Endothelial cell of umbilical vein (primary cell): ENCODE measurements around the gene LPA. TPM values are rescaled to one million over a fixed set of nuclear protein-coding genes. Genes with fewer than 3 reads are reported as not detected.

Experiments used
- BruUV-seq: library from RNA; stranded (reverse); fragments of 400-500 nt; replicated peaks from 2 replicates; lab custom pipeline; 2021; lab: Mats Ljungman, UMichigan
- CTCF ChIA-PET: fragments of 300-600, 350-600 bp; sonication (Branson Sonifier 250); formaldehyde crosslinking; loops from one replicate; lab custom pipeline; 2021; ENCODE audit warnings: antibody characterized with exemption, inconsistent platforms; lab: Charles Lee
- POLR2A ChIA-PET: fragments of 300-600, 350-600 bp; sonication (Branson Sonifier 250); formaldehyde crosslinking; loops from one replicate; lab custom pipeline; 2021; ENCODE audit warnings: antibody characterized with exemption, inconsistent platforms; lab: Charles Lee
- DNase-seq: peaks from one replicate; pipeline ENCODE4 v3.0.0-alpha.2; 2011; ENCODE audit warnings: low read depth, low spot score
- FAIRE-seq: peaks from 2 replicates; lab custom pipeline; 2011; peaks lifted over from hg19 to GRCh38; lab: Jason Lieb, UNC
- H2AFZ ChIP-seq: 2 replicates; pipeline ENCODE4 v1.6.0; 2012; ENCODE audit warnings: low read depth, low read length, control low read depth, inconsistent platforms
- H3K27ac ChIP-seq: 2 replicates; pipeline ENCODE4 v1.5.1; 2011; ENCODE audit warnings: low read depth, mild to moderate bottlenecking, control low read depth, low read length, moderate library complexity; ENCODE audit not compliant: insufficient read depth
- H3K27me3 ChIP-seq, 2 experiments: 2 replicates each; pipeline versions ENCODE4 v1.6.0 to v1.6.1; 2011; ENCODE audit warnings: low read length in 2 of 2, mixed read lengths in 1 of 2; ENCODE audit not compliant: control insufficient read depth in 2 of 2, insufficient read depth in 2 of 2
- H3K36me3 ChIP-seq, 2 experiments: 2 replicates in 1 of 2; 3 replicates in 1 of 2; pipeline ENCODE4 v1.5.1; 2011; ENCODE audit warnings: low read length in 2 of 2, mild to moderate bottlenecking in 1 of 2, moderate library complexity in 1 of 2; ENCODE audit not compliant: control insufficient read depth in 2 of 2, insufficient read depth in 2 of 2; ENCODE audit errors: extremely low read depth in 1 of 2
- H3K4me1 ChIP-seq: 3 replicates; pipeline ENCODE4 v1.5.1; 2011; ENCODE audit warnings: mild to moderate bottlenecking, low read length; ENCODE audit not compliant: control insufficient read depth, insufficient read depth; ENCODE audit errors: extremely low read depth
- H3K4me2 ChIP-seq: 2 replicates; pipeline ENCODE4 v1.6.1; 2011; ENCODE audit warnings: low read length, control low read depth, mixed read lengths; ENCODE audit not compliant: insufficient read depth
- H3K4me3 ChIP-seq, 3 experiments: fragments of 200-600 bp in 1 of 3; sonication (generic), shearing (Covaris generic) in 1 of 3; replicated peaks in 1 of 3; 2 replicates each; pipeline ENCODE4 v1.5.1; 2011 to 2016; ENCODE audit warnings: control low read depth in 3 of 3, low read length in 3 of 3, mild to moderate bottlenecking in 2 of 3, inconsistent platforms in 1 of 3, low read depth in 1 of 3, moderate library complexity in 1 of 3; ENCODE audit not compliant: insufficient read depth in 1 of 3
- H3K79me2 ChIP-seq: 2 replicates; pipeline ENCODE4 v1.6.0; 2012; ENCODE audit warnings: low read length, inconsistent platforms; ENCODE audit not compliant: control insufficient read depth, insufficient read depth
- H3K9ac ChIP-seq: replicated peaks from 2 replicates; pipeline ENCODE3; 2011; ENCODE audit warnings: low read length, control low read depth; ENCODE audit not compliant: insufficient read depth; ENCODE audit errors: extremely low read depth
- H3K9me1 ChIP-seq: replicated peaks from 3 replicates; pipeline ENCODE4 v1.6.0; 2011; ENCODE audit warnings: mild to moderate bottlenecking, low read length; ENCODE audit not compliant: control insufficient read depth, insufficient read depth; ENCODE audit errors: extremely low read depth
- H3K9me3 ChIP-seq: replicated peaks from 2 replicates; pipeline ENCODE4 v1.5.1; 2012; ENCODE audit warnings: low read length, inconsistent platforms; ENCODE audit not compliant: control insufficient read depth, insufficient read depth
- H4K20me1 ChIP-seq: replicated peaks from 2 replicates; pipeline ENCODE3; 2011; ENCODE audit warnings: mild to moderate bottlenecking, low read length; ENCODE audit not compliant: control insufficient read depth, insufficient read depth; ENCODE audit errors: extremely low read depth
- FOS ChIP-seq: IDR thresholded peaks from 2 replicates; pipeline ENCODE4 v1.6.1; 2011; ENCODE audit warnings: mild to moderate bottlenecking, low read length, moderate library complexity, borderline replicate concordance; ENCODE audit not compliant: insufficient read depth
- GATA2 ChIP-seq: IDR thresholded peaks from 2 replicates; pipeline ENCODE4 v1.7.0; 2011; ENCODE audit warnings: low read depth, mild to moderate bottlenecking, moderate library complexity, mixed read lengths, low read length; ENCODE audit not compliant: insufficient read length, insufficient read depth
- JUN ChIP-seq: IDR thresholded peaks from 2 replicates; pipeline ENCODE4 v1.6.1; 2011; ENCODE audit warnings: borderline replicate concordance, low read depth; ENCODE audit not compliant: insufficient read length, insufficient read depth
- MAX ChIP-seq: IDR thresholded peaks from 2 replicates; pipeline ENCODE4 v1.6.1; 2011; ENCODE audit not compliant: insufficient read depth, insufficient read length
- MYC ChIP-seq: IDR thresholded peaks from one replicate; pipeline ENCODE4 v1.6.1; 2011; ENCODE audit warnings: mild to moderate bottlenecking, low read depth, low read length
- dilution Hi-C: fragments of 300-500 bp; cut with MboI; formaldehyde crosslinking; loops from one replicate; pipeline ENCODE4 v1.15.0; 2019; ENCODE audit warnings: low sequenced_read_pairs; ENCODE audit not compliant: extremely low pct_ligation_motif_present
- intact Hi-C: fragments of 100-400 bp; cut with micrococcal nuclease; formaldehyde crosslinking; loops from one replicate; pipeline ENCODE4 v1.10.0; 2022
- polyA plus RNA-seq, 4 experiments: library from polyadenylated mRNA; depleted of rRNA in 3 of 4; stranded (reverse) in 3 of 4; unstranded in 1 of 4; fragments of >200 nt; gene quantifications; 2 replicates each; pipeline versions ENCODE4 v1.2.1 to v1.2.3, GENCODE V29; 2011 to 2012; ENCODE audit warnings: missing spikeins in 1 of 4
- total RNA-seq: library from RNA; stranded (reverse); gene quantifications from 2 replicates; pipeline ENCODE4 v1.2.3, GENCODE V29; 2021

Gene LPA
- total and polyA plus RNA-seq, 2 donors (not counting 3 experiments of a cell fraction or from before 2014, with no cell fraction given): not detected

GRCh38 chr6:160662429-160662828, 1.6 kb downstream of the LPA start:
- Histone ChIP-seq H3K9ac (no peak overlapping the region), H2AFZ (no peak overlapping the region), H3K4me3 (no peak overlapping the region), H3K36me3 (no peaks in the 10 kb centered on the region), H3K9me1 (no peaks in the 10 kb centered on the region), H3K27me3 (no peaks in the 10 kb centered on the region), H3K4me2 (no peak overlapping the region), H3K4me1 (no peaks in the 10 kb centered on the region), H3K79me2 (no peaks in the 10 kb centered on the region), H4K20me1 (no peaks in the 10 kb centered on the region), H3K9me3 (peaks cover 2% of the 10 kb centered on the region), H3K27ac (no peak overlapping the region)
- dilution Hi-C loops (no loop called here), intact Hi-C loops (no loop called here)
- BruUV-seq: no TSS peak
- no peak for TF ChIP-seq MYC
- no peak for FAIRE-seq
- ChIA-PET POLR2A (no interaction called here), CTCF (no interaction called here)
- DNase-seq: no peak

- no TSS peak for BruUV-seq
- no peak for DNase-seq
- CTCF ChIA-PET: no interaction called here
- TF ChIP-seq MAX (no peak), GATA2 (no peak), FOS (no peak), JUN (no peak)
- no peak overlapping the region for H3K27ac ChIP-seq
- dilution Hi-C loops (no loop called here), intact Hi-C loops (no loop called here)
- no peaks in the 10 kb centered on the region for H3K4me1 ChIP-seq
- no peak overlapping the region for H3K4me2 ChIP-seq
- H3K9ac ChIP-seq: no peak overlapping the region
- H3K27me3 ChIP-seq: no peaks in the 10 kb centered on the region
- H3K9me3 ChIP-seq: peaks cover 2% of the 10 kb centered on the region
- FAIRE-seq: no peak
- H3K4me3 ChIP-seq: no peak overlapping the region
- no peaks in the 10 kb centered on the region for H3K79me2 ChIP-seq
- H4K20me1 ChIP-seq: no peaks in the 10 kb centered on the region
- POLR2A ChIA-PET: no interaction called here
- no peak overlapping the region for H2AFZ ChIP-seq
- H3K36me3 ChIP-seq: no peaks in the 10 kb centered on the region
- no peaks in the 10 kb centered on the region for H3K9me1 ChIP-seq
Measured at GRCh38 chr6:160661216-160661615, 2.9 kb downstream of the LPA start.
